Stomach (tissue), 9 donors: ENCODE results near the gene FTH1. TPM values are rescaled to one million over a fixed set of nuclear protein-coding genes. Genes with fewer than 3 reads are reported as not detected.

ENCODE experiments used
- DNase-seq, 2 donors: peaks; one replicate each; pipeline versions ENCODE4 v3.0.0 to v3.0.0-alpha.2; 2013 to 2019
- H3K27ac ChIP-seq, 5 donors: fragments of 200-600 bp in 4 of 5; sonication (generic) in 4 of 5; one replicate each; pipeline ENCODE4 v1.5.1; 2013 to 2019; ENCODE audit warnings: mild to moderate bottlenecking in 1 of 5, moderate library complexity in 1 of 5
- H3K27me3 ChIP-seq, 3 donors: fragments of 200-600 bp; sonication (generic); one replicate each; pipeline ENCODE4 v1.5.1; 2017 to 2019; ENCODE audit warnings: mixed run types in 1 of 3
- H3K36me3 ChIP-seq, 4 donors: fragments of 200-600 bp; sonication (generic); 1 replicate in 3 of 4; 2 replicates in 1 of 4; pipeline ENCODE4 v1.5.1; 2016 to 2019
- H3K4me1 ChIP-seq, 4 donors: fragments of 200-600 bp; sonication (generic); one replicate each; pipeline ENCODE4 v1.5.1; 2016 to 2019
- H3K4me3 ChIP-seq, 4 donors: fragments of 200-600 bp; sonication (generic) in 3 of 4; one replicate each; pipeline ENCODE4 v1.5.1; 2016 to 2019; ENCODE audit warnings: mild to moderate bottlenecking in 1 of 4
- H3K9me3 ChIP-seq, 4 donors: fragments of 200-600 bp; sonication (generic); one replicate each; pipeline ENCODE4 v1.5.1; 2016 to 2019
- CTCF ChIP-seq, 7 experiments: fragments of 450-650 bp in 4 of 7; fragments of 200-600 bp in 3 of 7; sonication (generic) in 3 of 7; IDR thresholded peaks; one replicate each; pipeline ENCODE4 v1.5.1; 2016 to 2019; ENCODE audit warnings: antibody characterized with exemption in 7 of 7, control low read depth in 2 of 7, mild to moderate bottlenecking in 1 of 7
- EP300 ChIP-seq: sonication (generic); formaldehyde crosslinking; IDR thresholded peaks from one replicate; pipeline ENCODE4 v1.6.1; 2017; ENCODE audit warnings: antibody characterized with exemption
- POLR2A ChIP-seq, 4 donors: fragments of 450-650 bp; IDR thresholded peaks; one replicate each; pipeline ENCODE4 v1.6.1; 2016; ENCODE audit warnings: antibody characterized with exemption in 4 of 4, control low read depth in 2 of 4, mild to moderate bottlenecking in 1 of 4, moderate library complexity in 1 of 4
- POLR2AphosphoS5 ChIP-seq, 3 donors: sonication (generic); formaldehyde crosslinking; IDR thresholded peaks; one replicate each; pipeline ENCODE4 v1.6.1; 2016; ENCODE audit warnings: antibody characterized with exemption in 3 of 3
- WGBS, 5 donors: extraction: QIAGEN DNeasy Blood & Tissue Kit in 3 of 5; methylation state at CpG; one replicate each; pipeline versions ENCODE4 v1.1.5 to v1.1.7; 2013 to 2018; 5-methylcytosine and 5-hydroxymethylcytosine counted together
- intact Hi-C: fragments of 100-400 bp; cut with DNase I; formaldehyde crosslinking; loops from one replicate; pipeline ENCODE4 v1.15.1; 2023; ENCODE audit warnings: low total_unique reads
- polyA plus RNA-seq, 3 donors: library from polyadenylated mRNA; stranded (reverse); fragments of 200-250 nt; gene quantifications; one replicate each; pipeline ENCODE4 v1.2.3, GENCODE V29; 2013
- total RNA-seq, 5 donors: library from RNA; depleted of rRNA; stranded (reverse); fragments of >200 nt; gene quantifications; one replicate each; pipeline versions ENCODE4 v1.1.0 to v1.2.3, GENCODE V29; 2014 to 2016
- donor health status: healthy with polysubstance abuse.
- donor health status: Bipolar disorder and iron deficiency.
- donor health status: healthy.

Gene FTH1
- total and polyA plus RNA-seq, 8 donors, result 703 to 8,523 (median 2,035) TPM

GRCh38 chr11:61961570-61962212 is 5.7 kb downstream of the FTH1 start:
- peak overlapping the region; percentile 31 to 100 (median 99) for H3K27ac ChIP-seq
- no peaks in the 10 kb centered on the region for H3K9me3 ChIP-seq
- intact Hi-C loops, result no loop called here
- WGBS, 5 donors, result 65 to 78% (median 71%) methylated on average over 7 to 8 of the region's 8 CpGs
- H3K4me3 ChIP-seq, result no peak overlapping the region
- no peaks in the 10 kb centered on the region for H3K27me3 ChIP-seq
- TF ChIP-seq POLR2A (IDR thresholded peaks at IDR 0.05) (no peak), POLR2AphosphoS5 (IDR thresholded peaks at IDR 0.05) (peak in 2 of 3 donors; percentile 29 to 62)
- peaks cover 20 to 61% (median 52%) of the 10 kb centered on the region in 4 donors for H3K36me3 ChIP-seq
- DNase-seq, result peak; percentile 63 to 67
- H3K4me1 ChIP-seq, result peaks cover 42 to 77% (median 52%) of the 10 kb centered on the region in 4 donors

- DNase-seq, result no peak
- peaks cover 0 to 6% (median 2%) of the 10 kb centered on the region in 3 donors for H3K27me3 ChIP-seq
- H3K4me3 ChIP-seq, result no peak overlapping the region
- no peaks in the 10 kb centered on the region for H3K9me3 ChIP-seq
- intact Hi-C loops, result no loop called here
- H3K27ac ChIP-seq, result peak overlapping the region in 4 of 5 donors; percentile 99 to 100 (median 100)
- peaks cover 47 to 80% (median 56%) of the 10 kb centered on the region in 4 donors for H3K4me1 ChIP-seq
- H3K36me3 ChIP-seq, result peaks cover 18 to 54% (median 44%) of the 10 kb centered on the region in 4 donors
- WGBS, 5 donors, result 70 to 88% (median 81%) methylated on average over 3 of the region's 3 CpGs
- TF ChIP-seq CTCF (IDR thresholded peaks at IDR 0.05), result no peak
- no peak for TF ChIP-seq POLR2A (IDR thresholded peaks at IDR 0.05)
- no peak for TF ChIP-seq POLR2AphosphoS5 (IDR thresholded peaks at IDR 0.05)
- no peak for TF ChIP-seq EP300
These were observed 6.9 kb downstream of the FTH1 start for GRCh38 chr11:61960532-61960931.

GRCh38 chr11:61959678-61960077 is 7.8 kb downstream of the FTH1 start:
- Histone ChIP-seq H3K4me3 (no peak overlapping the region), H3K27me3 (peaks cover 0 to 14% (median 11%) of the 10 kb centered on the region in 3 donors), H3K9me3 (no peaks in the 10 kb centered on the region), H3K27ac (peak overlapping the region in 1 of 5 donors; percentile 100), H3K36me3 (peaks cover 9 to 46% (median 35%) of the 10 kb centered on the region in 4 donors), H3K4me1 (peaks cover 47 to 80% (median 57%) of the 10 kb centered on the region in 4 donors)
- no peak for DNase-seq
- 86 to 94% (median 89%) methylated on average over 6 of the region's 6 CpGs for WGBS, 5 donors
- TF ChIP-seq POLR2AphosphoS5 (IDR thresholded peaks at IDR 0.05) (no peak), POLR2A (IDR thresholded peaks at IDR 0.05) (no peak), EP300 (no peak)
- intact Hi-C loops, result loop anchor here (10.0 kb wide), 2 partner anchors 105 to 145 kb away; partner anchors contain the start of gene FADS1

GRCh38 chr11:61959114-61959513 is 8.3 kb downstream of the FTH1 start:
- intact Hi-C loops, result loop anchor here (10.0 kb wide), 2 partner anchors 106 to 144 kb away; partner anchors contain the start of gene FADS1
- no peak overlapping the region for H3K4me3 ChIP-seq
- H3K27me3 ChIP-seq, result peaks cover 0 to 15% (median 12%) of the 10 kb centered on the region in 3 donors
- no peak for DNase-seq
- H3K4me1 ChIP-seq, result peaks cover 41 to 77% (median 56%) of the 10 kb centered on the region in 4 donors
- peak overlapping the region in 1 of 5 donors; percentile 21 for H3K27ac ChIP-seq
- no peaks in the 10 kb centered on the region for H3K9me3 ChIP-seq
- WGBS, 5 donors, result 13 to 43% (median 26%) methylated on average over 2 of the region's 2 CpGs
- H3K36me3 ChIP-seq, result peaks cover 3 to 40% (median 30%) of the 10 kb centered on the region in 4 donors
- no peak for TF ChIP-seq POLR2AphosphoS5 (IDR thresholded peaks at IDR 0.05)
- TF ChIP-seq EP300, result no peak
- no peak for TF ChIP-seq POLR2A (IDR thresholded peaks at IDR 0.05)
- no peak for TF ChIP-seq CTCF (IDR thresholded peaks at IDR 0.05)

GRCh38 chr11:61958590-61958989 is 8.8 kb downstream of the FTH1 start:
- no peak for TF ChIP-seq POLR2AphosphoS5 (IDR thresholded peaks at IDR 0.05)
- no peak for TF ChIP-seq EP300
- TF ChIP-seq CTCF (IDR thresholded peaks at IDR 0.05), result no peak
- no peak for TF ChIP-seq POLR2A (IDR thresholded peaks at IDR 0.05)
- no peak overlapping the region for H3K4me3 ChIP-seq
- 60 to 72% (median 66%) methylated on average over 3 of the region's 3 CpGs for WGBS, 5 donors
- H3K27me3 ChIP-seq, result peaks cover 0 to 15% (median 12%) of the 10 kb centered on the region in 3 donors
- intact Hi-C loops, result loop anchor here (10.0 kb wide), 2 partner anchors 106 to 144 kb away; partner anchors contain the start of gene FADS1
- peak overlapping the region in 1 of 5 donors; percentile 21 for H3K27ac ChIP-seq
- H3K9me3 ChIP-seq, result no peaks in the 10 kb centered on the region
- no peak for DNase-seq
- peaks cover 0 to 35% (median 24%) of the 10 kb centered on the region in 4 donors for H3K36me3 ChIP-seq
- peaks cover 36 to 72% (median 50%) of the 10 kb centered on the region in 4 donors for H3K4me1 ChIP-seq
